HEK293 (cell line): ENCODE measurements around the gene CHCHD1.

Experiments
- FEZF1 ChIP-seq: fragments of 450-650 bp; formaldehyde crosslinking; IDR thresholded peaks from 2 replicates; pipeline ENCODE4 v1.5.1; 2016; ENCODE audit warnings: missing biosample characterization, missing genetic modification characterization
- GFI1B ChIP-seq: fragments of 450-650 bp; formaldehyde crosslinking; IDR thresholded peaks from 2 replicates; pipeline ENCODE4 v1.5.1; 2016; ENCODE audit warnings: missing biosample characterization, missing genetic modification characterization
- HIC1 ChIP-seq: fragments of 450-650 bp; formaldehyde crosslinking; IDR thresholded peaks from 2 replicates; pipeline ENCODE4 v1.5.1; 2016; ENCODE audit warnings: missing biosample characterization, missing genetic modification characterization
- SALL2 ChIP-seq: fragments of 450-650 bp; formaldehyde crosslinking; IDR thresholded peaks from 2 replicates; pipeline ENCODE4 v1.5.0; 2017; ENCODE audit warnings: missing biosample characterization, mild to moderate bottlenecking, missing genetic modification characterization, borderline replicate concordance
- TSHZ1 ChIP-seq: fragments of 450-650 bp; formaldehyde crosslinking; IDR thresholded peaks from 2 replicates; pipeline ENCODE4 v1.5.1; 2016; ENCODE audit warnings: missing biosample characterization, missing genetic modification characterization, borderline replicate concordance
- YY2 ChIP-seq: fragments of 450-650 bp; formaldehyde crosslinking; IDR thresholded peaks from 2 replicates; pipeline ENCODE4 v1.5.1; 2016; ENCODE audit warnings: missing biosample characterization, missing genetic modification characterization
- ZBTB26 ChIP-seq: fragments of 450-650 bp; formaldehyde crosslinking; optimal IDR thresholded peaks from 2 replicates; pipeline ENCODE3; 2016; ENCODE audit warnings: missing biosample characterization, mild to moderate bottlenecking, missing genetic modification characterization
- ZFP37 ChIP-seq: fragments of 450-650 bp; formaldehyde crosslinking; IDR thresholded peaks from 2 replicates; pipeline ENCODE4 v1.5.1; 2016; ENCODE audit warnings: missing biosample characterization, missing genetic modification characterization
- ZNF114 ChIP-seq: fragments of 450-650 bp; formaldehyde crosslinking; IDR thresholded peaks from 2 replicates; pipeline ENCODE4 v1.5.0; 2017; ENCODE audit warnings: missing biosample characterization, missing genetic modification characterization
- ZNF280C ChIP-seq: fragments of 450-650 bp; formaldehyde crosslinking; IDR thresholded peaks from 2 replicates; pipeline ENCODE4 v1.5.1; 2016; ENCODE audit warnings: missing biosample characterization, missing genetic modification characterization
- ZNF366 ChIP-seq: fragments of 450-650 bp; formaldehyde crosslinking; conservative IDR thresholded peaks from 2 replicates; pipeline ENCODE4 v1.5.1; 2016; ENCODE audit warnings: missing biosample characterization, missing genetic modification characterization
- ZNF433 ChIP-seq: fragments of 450-650 bp; formaldehyde crosslinking; IDR thresholded peaks from 2 replicates; pipeline ENCODE4 v1.5.1; 2016; ENCODE audit warnings: missing biosample characterization, missing genetic modification characterization, low read depth
- ZNF521 ChIP-seq: fragments of 450-650 bp; formaldehyde crosslinking; IDR thresholded peaks from 2 replicates; pipeline ENCODE4 v1.5.1; 2017; ENCODE audit warnings: missing biosample characterization, mild to moderate bottlenecking, missing genetic modification characterization
- ZNF530 ChIP-seq: fragments of 450-650 bp; formaldehyde crosslinking; IDR thresholded peaks from 2 replicates; pipeline ENCODE4 v1.5.1; 2016; ENCODE audit warnings: low read depth, missing biosample characterization, missing genetic modification characterization
- ZNF544 ChIP-seq: fragments of 450-650 bp; formaldehyde crosslinking; IDR thresholded peaks from 2 replicates; pipeline ENCODE4 v1.5.0; 2017; ENCODE audit warnings: missing biosample characterization, missing genetic modification characterization
- ZNF548 ChIP-seq: fragments of 450-650 bp; formaldehyde crosslinking; IDR thresholded peaks from 2 replicates; pipeline ENCODE4 v1.5.1; 2016; ENCODE audit warnings: missing biosample characterization, missing genetic modification characterization
- ZNF585B ChIP-seq: fragments of 450-650 bp; formaldehyde crosslinking; IDR thresholded peaks from 2 replicates; pipeline ENCODE4 v1.5.1; 2016; ENCODE audit warnings: missing biosample characterization, missing genetic modification characterization
- ZNF639 ChIP-seq: fragments of 450-650 bp; formaldehyde crosslinking; IDR thresholded peaks from 2 replicates; pipeline ENCODE4 v1.5.1; 2016; ENCODE audit warnings: missing biosample characterization, missing genetic modification characterization
- ZNF645 ChIP-seq: fragments of 450-650 bp; formaldehyde crosslinking; IDR thresholded peaks from 2 replicates; pipeline ENCODE4; 2016; ENCODE audit warnings: missing biosample characterization, missing genetic modification characterization
- ZNF654 ChIP-seq: fragments of 450-650 bp; formaldehyde crosslinking; IDR thresholded peaks from 2 replicates; pipeline ENCODE4 v1.5.1; 2016; ENCODE audit warnings: low read depth, missing biosample characterization, missing genetic modification characterization
- ZNF664 ChIP-seq: fragments of 450-650 bp; formaldehyde crosslinking; IDR thresholded peaks from 2 replicates; pipeline ENCODE4 v1.5.1; 2016; ENCODE audit warnings: missing biosample characterization, missing genetic modification characterization
- ZNF707 ChIP-seq: fragments of 450-650 bp; formaldehyde crosslinking; IDR thresholded peaks from 2 replicates; pipeline ENCODE4 v1.5.1; 2016; ENCODE audit warnings: missing biosample characterization, missing genetic modification characterization
- ZNF76 ChIP-seq: fragments of 450-650 bp; formaldehyde crosslinking; IDR thresholded peaks from 2 replicates; pipeline ENCODE4; 2016; ENCODE audit warnings: low read depth, missing biosample characterization, missing genetic modification characterization, borderline replicate concordance
- ZNF830 ChIP-seq: fragments of 450-650 bp; IDR thresholded peaks from 2 replicates; pipeline ENCODE4 v1.5.0; 2018; ENCODE audit warnings: missing biosample characterization, missing genetic modification characterization, low read depth, mild to moderate bottlenecking, moderate library complexity
- ZSCAN18 ChIP-seq: fragments of 450-650 bp; formaldehyde crosslinking; IDR thresholded peaks from 2 replicates; pipeline ENCODE4 v1.5.1; 2016; ENCODE audit warnings: missing biosample characterization, missing genetic modification characterization

CHCHD1 gene

GRCh38 chr10:73781879-73782748, at the start of gene CHCHD1 (continued):
- TF ChIP-seq ZNF280C (tag by site-specific recombination): no peak
- TF ChIP-seq ZNF433 (tag by site-specific recombination): no peak
- TF ChIP-seq ZNF366: no peak
- TF ChIP-seq ZNF707: no peak
- no peak for TF ChIP-seq HIC1 (tag by site-specific recombination)
- peak; percentile 95 for TF ChIP-seq ZNF76
- no peak for TF ChIP-seq ZNF645 (tag by site-specific recombination)
- no peak for TF ChIP-seq ZNF530
- TF ChIP-seq YY2: peak; percentile 97
- TF ChIP-seq GFI1B (tag by site-specific recombination): no peak
- no peak for TF ChIP-seq TSHZ1 (tag by site-specific recombination)
- no peak for TF ChIP-seq ZNF114 (tag by site-specific recombination)
- TF ChIP-seq ZNF639 (tag by site-specific recombination): peak; percentile 67; the same call in 1 of the 2 replicates
- no peak for TF ChIP-seq ZNF521 (tag by site-specific recombination)
- TF ChIP-seq ZNF585B (tag by site-specific recombination): no peak
- TF ChIP-seq ZNF548 (tag by site-specific recombination): no peak
- no peak for TF ChIP-seq ZNF654
- TF ChIP-seq ZNF544 (tag by site-specific recombination): no peak
- TF ChIP-seq FEZF1 (tag by site-specific recombination): no peak
- no peak for TF ChIP-seq SALL2 (tag by site-specific recombination)
- no peak for TF ChIP-seq ZNF830 (tag by site-specific recombination)
- TF ChIP-seq ZSCAN18 (tag by site-specific recombination): no peak
- TF ChIP-seq ZFP37 (tag by site-specific recombination): 0 out of 2 replicates have a peak, but pooled peaks have one; percentile 46
- peak; percentile 72 for TF ChIP-seq ZBTB26 (tag by site-specific recombination)
- TF ChIP-seq ZNF664 (tag by site-specific recombination): no peak
